Hematopoietic multipotent progenitor cell treated with erythropoietin and hydrocortisone succinate and interleukin-3 and kit ligand, for 4 days (in vitro differentiated cells): ENCODE data around the gene GALNS.
"Not testable (repeated sequence)": the region's sequence is repeated elsewhere in the genome, so short reads cannot be mapped to it uniquely, and the experiment has no call there.

Experiments
- DNase-seq: peaks from one replicate; pipeline ENCODE4 v3.0.0-alpha.2; 2015

The GALNS gene

DNA sequence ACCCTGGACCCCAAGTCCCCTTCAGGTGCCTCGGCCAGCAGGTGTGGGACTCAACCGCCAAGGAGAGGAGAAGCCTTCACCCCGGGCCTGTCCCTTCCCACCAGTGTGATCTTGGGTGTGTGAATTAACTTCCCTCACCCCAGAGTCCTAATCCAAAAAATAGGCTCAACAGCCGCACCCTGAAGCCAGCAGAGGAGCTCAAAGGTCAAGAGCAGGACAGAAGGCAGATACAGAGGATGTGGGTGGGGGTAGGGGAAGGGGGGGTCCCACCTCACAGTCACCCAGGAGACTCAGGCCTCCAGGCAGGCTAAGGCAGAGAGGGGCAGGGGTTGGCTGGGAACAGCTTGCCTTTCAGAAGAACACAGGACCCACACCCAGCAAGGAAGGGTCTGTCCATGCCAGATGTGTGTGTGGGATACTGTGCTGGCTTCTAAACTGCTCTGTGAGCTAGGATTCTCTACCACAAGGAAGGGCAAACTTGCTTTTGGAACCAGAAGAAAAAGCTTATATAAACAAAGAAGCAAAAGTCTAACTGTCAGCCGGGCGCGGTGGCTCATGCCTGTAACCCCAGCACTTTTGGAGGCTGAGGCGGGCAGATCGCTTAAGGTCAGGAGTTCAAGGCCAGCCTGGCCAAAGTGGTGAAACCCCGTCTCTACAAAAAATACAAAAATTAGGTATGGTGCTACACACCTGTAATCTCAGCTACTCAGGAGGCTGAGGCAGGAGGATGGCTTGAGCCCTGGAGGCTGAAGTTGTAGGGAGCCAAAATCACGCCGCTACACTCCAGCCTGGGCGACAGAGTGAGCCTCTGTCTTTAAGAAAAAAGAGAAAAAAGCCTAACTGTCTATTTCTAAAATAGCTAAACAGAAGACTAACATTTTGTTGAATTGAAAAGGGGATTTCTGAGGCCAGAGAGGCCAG, 76.3 kb downstream of the GALNS start:
- DNase-seq: no peak

DNA sequence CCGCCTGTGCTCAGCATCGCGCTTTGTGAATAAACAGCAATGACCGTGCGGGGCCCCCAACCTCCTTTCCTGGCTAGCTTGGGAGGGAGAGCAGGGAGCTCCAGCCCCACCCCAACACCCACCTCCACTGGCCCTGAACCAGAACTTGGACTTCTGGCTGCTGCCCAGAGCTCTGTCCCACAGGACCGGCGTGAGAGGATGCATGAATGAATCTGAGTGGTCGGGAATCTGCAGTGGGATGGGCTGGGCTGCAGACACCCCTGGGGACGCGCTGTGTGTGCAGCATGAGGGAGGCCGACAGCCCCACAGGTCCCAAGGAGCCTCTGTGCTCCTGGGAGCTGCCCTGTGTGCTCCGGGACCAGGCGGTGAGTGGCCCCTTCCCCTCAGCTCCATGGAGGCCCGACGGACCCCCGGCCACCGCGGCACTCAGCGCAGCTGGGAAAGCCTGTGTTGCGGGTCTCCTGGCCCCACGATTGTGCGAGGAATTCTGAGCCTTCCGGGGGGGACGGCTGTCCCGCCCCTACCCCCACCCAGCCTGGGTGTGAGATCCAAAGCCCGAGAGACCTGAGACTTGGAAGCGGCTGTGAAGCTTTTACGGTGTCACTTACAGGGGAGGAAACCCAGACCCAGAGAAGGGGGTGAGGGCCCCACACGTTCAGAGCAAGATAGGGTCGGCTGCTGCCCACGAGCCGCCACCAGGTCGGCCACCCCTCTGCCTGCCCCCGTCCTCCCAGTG, 77.2 kb downstream of the GALNS start:
- DNase-seq: no peak

DNA sequence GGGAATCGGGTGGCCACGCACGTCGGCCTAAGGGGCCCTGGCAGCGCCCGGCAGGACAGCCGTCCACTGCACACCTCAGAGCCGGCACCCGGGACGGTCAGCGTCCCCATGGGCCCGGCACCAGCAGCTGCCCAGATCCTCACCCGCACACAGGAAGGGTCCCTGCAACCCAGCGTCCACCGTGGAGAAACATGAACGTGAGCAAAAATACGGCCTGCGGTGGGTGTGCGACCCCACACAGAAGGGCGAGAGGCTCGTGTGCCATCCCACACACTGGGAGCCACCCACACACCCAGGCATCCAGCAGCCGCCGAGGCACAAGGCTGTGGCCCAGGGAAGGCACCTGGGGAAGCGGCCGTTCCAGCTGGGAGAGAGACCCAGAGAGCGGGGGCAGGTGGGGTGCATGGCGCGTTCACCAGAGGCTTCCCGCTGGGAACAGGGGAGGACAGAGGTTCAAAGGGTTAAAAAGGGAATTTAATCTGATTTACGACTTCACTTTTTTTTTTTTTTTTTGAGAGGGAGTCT, 78.1 kb downstream of the GALNS start:
- DNase-seq: no peak

DNA sequence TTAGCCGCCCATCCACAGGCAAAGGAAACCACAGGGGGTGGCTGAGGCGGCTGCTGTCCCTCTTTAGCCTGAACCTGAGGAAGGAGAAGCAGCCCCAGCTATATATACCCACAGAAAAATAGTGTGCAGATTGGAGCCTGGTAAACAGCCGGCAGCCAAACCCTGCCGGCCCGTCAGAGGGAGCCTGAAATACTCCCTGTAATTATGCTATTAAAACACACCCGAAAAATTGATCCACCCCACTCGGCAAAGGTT, 78.5 kb downstream of the GALNS start:
- peak; percentile 65 for DNase-seq

DNA sequence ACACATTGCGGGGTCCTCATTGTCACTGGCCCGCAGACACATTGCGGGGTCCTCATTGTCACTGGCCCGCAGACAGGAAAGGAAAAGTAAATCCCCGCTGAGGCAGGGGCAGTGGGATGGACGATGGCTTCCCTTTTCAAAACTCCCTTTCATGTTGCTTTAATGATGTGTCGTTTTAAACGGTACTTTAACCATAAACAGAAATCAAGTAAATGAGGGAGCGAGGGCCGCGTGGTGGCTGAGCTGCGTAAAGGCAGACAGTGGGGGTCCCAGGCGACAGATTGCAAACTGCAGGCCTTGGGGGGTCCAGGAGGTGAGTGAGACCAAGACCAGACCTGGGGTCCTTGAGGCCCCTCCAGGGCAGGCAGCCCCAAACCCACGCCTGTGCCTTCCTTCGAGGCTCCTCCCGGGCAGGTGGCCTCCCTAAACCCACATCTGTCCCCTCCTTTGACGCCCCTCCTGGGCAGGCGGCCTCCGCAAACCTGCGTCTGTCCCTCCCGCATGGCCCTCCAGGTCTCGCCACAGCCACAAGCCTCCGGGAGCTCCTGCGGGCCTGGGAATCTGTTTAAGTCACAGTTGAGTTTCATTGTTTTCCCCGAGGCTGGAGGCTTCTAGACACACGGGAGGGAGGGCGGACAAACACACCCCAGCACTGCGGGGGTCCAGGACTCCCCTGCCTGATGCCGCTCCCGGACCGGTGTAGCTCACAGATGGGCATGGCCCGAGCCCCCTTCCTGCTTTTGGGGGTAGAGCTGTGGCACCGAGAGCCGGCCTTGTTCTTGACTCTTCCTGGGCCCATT, 79.1 kb downstream of the GALNS start:
- DNase-seq: no peak

DNA sequence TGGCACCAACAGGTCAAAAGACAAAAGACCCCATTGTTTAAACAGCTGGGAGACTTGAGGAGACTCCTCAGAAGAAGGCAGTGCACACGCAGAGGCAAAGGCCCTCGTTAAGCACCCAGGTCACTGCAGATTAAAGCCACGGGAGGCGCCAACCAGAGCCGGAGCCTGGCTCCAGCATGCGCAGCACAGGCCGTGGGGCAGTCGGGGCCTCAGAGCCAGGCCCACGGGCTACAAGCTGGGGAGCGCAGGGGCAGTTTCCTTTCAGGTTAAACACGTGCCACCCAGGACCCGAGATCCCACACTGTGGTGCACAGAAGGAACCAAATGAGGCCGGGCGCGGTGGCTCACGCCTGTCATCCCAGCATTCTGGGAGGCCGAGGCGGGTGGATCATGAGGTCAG, 80.9 kb downstream of the GALNS start:
- no peak for DNase-seq

DNA sequence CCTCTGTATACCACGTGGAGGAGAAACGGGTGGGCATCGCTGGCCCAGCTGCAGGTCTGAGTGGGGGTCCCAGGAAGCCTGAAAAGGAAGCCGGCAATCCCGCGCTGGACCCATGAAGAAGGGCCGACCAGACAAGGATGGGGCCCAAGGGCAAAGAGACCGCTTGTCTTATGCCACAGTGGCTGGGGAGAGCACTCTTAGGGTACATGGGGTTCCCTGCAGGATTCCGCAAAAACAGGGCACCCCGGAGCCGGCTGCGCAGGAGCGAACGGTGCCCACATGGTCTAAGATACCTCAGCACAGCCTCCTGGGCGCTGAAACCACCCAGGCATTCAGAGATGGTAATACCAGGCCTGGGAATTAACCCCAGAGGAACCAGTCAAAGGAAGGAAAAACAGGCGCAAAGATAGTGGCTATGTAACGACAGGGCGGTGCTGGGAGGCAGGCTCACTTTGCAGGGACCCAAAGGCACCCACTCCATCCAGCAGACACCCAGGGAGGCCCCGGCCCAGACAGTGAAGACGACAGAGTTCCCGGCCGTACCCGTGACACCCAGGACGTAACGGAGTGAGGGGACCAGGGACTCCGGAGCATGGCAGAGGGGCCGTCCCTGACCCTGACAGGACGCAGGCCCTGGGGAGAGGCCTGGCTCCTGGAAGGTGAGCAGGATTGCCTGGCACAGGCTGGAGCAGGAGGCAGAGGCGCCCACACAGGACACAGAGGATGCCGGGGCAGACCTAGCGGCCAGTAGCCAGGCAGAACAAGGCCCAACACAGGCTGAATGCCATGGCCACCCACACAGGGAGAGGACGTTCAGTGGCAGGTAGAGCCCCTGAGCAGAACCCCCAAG, 82.0 kb downstream of the GALNS start:
- no peak for DNase-seq

DNA sequence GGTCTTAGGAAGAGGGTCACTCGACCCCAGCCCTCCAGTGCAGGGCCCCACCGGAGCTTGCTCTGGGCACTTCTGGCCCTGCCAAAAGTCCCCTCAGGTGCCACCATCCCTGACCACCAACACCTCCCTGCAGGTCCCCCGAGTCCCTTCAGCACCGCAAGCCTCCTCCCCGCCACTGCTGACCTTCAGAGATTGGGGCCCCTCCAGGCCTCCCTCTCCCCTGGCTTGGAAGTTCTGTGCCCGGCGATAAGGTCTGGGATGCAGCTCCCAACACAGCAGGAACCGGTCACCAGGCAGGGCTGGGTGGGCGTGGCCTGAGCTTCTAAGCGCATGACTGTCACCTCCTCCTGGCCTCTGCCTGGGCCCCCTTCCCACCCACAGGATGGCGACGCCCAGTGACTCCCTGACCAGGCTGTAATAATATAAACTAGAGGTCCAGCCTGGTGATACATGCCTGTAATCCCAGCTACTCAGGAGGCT, 82.9 kb downstream of the GALNS start:
- DNase-seq: peak; percentile 92

DNA sequence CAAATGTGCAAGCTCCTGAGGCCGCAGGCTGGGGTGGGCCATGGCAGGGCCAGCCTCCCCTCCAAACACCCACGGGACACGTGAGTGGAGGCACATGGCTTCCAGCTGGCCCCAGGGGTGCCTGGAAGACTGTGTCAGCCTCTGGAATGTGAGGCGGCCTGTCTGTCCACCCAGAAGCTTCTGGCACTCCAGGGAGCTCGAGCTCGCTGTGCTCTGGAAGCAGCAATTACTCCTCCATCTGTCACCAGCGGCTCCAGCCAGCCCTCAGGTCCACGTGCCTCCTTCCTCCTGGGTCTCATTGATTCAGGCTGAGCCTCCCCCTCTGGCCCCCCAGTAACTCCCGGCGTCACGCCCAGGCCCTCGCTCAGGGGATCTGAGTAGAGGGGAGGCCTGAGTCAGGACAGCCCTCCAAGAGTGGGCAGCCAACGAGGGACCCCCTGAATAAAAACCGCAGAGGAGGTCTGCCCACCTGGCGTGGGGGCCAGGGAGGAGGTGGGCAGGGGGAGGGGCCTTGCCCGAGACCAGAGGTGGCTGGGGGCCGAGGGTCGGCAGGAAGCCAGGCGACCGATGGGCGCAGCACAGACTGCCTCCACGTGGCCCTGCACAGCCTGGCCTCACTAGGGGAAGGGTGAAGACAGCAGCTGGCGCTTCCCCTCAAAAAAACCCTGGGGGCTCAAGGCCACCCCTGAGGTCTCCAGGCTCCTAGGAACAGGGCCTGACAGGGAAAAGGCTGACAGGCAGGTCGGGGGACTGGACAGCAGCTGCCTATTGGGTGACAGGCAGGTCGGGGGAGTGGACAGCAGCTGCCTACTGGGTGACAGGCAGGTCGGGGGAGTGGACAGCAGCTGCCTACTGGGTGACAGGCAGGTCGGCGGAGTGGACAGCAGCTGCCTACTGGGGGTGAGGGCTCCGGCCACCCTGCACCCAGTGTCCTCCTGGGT, 83.6 kb downstream of the GALNS start:
- peak; percentile 44 for DNase-seq

DNA sequence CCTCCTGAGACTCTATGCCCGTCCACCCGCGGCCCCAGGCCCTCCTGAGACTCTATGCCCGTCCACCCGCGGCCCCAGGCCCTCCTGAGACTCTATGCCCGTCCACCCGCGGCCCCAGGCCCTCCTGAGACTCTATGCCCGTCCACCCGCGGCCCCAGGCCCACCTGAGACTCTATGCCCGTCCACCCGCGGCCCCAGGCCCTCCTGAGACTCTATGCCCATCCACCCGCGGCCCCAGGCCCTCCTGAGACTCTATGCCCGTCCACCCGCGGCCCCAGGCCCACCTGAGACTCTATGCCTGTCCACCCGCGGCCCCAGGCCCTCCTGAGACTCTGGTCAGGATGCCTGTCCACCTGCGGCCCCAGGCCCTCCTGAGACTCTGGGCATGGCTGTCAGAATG, 85.0 kb downstream of the GALNS start:
- DNase-seq: not testable (repeated sequence)

DNA sequence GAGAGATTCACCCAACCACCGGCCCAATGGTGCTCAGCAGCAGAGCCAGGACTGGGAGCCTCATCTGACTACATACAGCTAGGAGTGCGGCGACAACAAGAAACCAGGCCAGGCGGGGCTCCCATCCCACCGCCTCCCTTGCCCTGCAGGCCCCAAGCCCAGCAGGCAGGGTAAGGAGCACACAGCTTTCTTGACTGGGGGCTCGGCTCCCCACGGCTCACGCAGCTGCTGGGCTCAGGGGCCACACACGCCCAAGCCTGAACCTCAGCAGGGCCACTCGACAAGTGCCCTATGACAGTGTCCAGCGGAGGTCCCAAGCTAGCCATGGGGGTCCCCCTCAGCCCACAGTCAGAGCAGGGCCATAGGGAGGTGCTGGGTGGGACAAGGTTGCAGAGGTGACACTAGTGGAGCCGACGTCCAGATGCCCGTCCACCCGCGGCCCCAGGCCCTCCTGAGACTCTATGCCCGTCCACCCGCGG, 85.4 kb downstream of the GALNS start:
- DNase-seq: no peak

DNA sequence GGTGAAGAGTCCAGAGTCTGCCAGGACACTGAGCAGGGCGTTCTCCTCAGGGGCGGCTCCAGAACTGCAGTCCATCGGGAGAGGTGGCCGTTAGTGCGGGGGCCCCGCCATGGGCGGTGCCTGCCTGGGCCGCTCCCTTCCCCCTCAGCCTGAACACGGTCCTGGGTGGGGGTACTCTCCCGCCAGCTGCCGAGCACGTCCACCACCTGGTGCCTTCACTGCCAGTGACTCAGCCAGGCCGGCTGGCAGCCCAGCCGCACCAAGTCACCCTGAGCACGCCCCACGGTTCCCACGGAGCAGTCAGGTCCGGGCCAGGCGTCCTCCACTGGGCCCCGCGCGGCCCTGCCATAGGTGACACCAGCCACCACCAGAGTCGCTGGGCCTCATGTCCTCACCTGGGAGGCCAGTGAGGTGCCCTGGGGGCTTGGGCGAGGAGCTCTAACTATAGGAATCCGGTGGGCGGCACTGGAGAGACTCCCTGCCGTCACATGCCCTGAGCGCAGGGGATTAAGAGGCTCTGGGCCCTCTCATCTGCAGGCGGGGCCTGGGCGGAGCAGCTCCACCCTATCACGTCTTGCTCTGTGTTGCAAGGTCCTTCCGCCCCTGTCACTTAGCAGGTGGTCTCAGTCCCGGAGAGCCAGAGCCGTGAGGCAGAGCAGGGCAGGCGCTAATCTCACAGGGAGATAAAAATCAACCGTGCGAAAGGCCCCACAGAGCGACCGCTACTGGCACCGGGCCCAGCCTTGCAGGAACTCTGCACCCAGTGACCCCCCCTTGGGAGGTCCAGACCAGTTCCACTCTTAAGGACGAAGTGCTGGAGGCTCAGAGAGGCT, 86.1 kb downstream of the GALNS start:
- peak; percentile 97 for DNase-seq

DNA sequence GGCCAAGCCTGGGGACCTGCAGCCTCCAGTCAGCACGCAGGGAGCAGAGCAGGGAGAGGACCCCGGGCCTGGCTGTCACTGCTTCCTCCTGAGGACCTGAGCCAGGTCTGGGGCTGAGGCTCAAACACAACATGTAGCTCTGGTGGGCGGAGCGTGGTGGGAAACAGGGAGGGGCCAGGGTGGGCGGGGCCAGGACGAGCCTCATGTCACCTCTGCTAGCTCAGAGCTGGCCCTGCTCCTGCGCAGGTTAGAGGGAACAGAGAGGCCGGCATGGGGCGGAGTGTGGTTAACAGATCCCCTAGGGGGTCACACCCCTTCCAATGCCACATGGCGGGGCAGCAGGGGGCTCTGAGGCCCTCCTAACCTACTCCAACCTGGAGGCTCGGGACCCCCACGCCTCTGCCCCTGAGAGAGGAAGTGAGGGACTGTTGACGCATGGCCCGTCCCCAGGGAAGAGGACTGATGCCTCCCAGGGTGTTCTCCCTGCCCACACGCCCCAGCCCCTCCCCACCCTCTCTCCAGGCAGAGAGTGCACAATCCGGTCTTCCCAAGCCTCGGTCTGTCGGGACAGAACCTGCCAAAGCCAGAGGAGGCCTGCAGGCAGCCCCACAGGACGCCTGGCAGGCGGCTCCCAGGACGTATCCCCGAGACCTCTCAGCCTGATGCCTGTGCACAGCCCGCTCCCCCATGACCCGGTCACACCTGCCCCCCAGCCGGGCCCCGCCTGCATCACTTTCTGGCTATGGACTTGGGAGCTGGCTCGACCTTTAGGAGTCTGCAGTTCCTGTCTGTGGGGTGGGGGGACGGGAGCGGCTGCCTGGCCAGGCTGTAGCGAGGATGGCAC, 86.9 kb downstream of the GALNS start:
- DNase-seq: peak; percentile 86

DNA sequence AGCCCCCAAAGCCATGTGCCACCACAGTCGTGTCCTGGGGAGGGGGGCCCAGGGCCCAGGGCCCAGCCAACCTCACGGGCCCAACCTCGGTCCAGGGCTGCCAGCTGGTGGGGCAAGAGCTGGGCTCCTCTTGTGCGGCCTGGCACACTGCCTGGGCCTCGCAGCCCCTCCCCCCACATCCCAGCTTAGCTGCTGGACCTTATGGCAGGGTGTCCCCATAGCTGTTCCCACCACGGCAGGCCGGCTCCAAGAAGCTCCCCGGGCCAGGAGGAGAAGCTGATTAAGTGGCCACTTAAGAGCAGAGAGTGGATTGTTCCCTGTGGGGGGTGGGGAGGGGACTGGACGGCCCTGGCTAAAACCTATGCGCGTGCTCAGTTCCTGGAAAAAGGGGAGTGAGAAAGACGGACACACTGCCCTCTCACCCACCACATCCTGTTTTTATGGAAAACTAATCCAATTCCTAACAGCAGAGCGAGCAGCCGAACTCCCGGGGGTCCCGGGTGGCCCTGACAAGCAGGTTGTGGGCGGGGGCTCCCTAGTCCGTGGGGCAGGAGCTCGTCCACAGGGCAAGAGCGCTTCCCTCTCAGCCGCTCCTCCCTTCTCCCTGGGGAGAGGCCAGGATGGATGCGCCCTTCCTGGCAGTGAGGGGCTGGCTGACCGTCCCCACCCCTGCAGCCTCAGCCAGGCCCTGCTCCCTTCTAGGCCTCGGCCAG, 88.5 kb downstream of the GALNS start:
- DNase-seq: no peak

DNA sequence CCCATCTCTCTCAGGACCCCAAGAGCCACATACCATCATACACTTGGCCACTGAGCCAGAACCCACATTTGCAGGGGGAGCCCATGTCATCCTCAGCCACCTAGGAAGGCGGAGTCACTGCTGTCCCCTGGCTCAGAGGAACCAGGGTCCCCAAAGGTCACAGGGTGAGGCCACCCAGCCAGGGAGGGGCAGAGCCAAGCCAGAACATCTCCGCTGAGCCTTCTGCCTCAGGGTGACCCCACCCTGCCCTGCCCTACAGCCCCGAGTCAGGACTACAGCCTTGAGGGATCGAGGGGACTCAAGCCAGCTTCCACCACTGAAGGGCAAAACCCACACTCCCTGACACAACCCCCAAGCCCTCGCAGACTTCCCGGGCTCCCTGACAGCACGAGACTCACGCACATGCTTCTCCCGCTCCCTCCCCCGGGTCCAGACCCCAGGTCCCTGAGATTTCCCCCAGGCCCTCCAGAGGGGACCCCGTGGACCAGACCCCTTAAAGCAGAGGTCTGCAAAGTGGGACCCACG, 89.1 kb downstream of the GALNS start:
- DNase-seq: peak; percentile 39

DNA sequence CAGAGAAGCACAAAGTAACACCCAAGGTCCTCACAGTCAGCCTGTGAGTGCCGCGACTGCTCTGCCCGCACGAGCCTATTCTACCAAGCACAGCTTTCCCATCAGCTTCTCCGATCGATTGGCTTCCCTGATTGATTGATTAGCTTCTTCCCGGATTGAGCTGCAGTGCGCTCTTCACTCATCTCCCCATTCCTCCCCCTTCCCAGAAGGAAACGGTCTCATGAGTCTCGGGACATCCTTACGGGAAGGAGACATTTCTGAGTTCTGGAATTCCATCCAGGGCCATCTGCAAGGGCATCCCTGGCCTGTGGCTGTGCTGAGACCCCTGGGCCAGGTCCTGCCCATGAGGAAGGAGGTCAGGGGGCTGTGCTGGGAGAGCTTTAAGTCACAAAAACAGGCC, 89.8 kb downstream of the GALNS start:
- no peak for DNase-seq

DNA sequence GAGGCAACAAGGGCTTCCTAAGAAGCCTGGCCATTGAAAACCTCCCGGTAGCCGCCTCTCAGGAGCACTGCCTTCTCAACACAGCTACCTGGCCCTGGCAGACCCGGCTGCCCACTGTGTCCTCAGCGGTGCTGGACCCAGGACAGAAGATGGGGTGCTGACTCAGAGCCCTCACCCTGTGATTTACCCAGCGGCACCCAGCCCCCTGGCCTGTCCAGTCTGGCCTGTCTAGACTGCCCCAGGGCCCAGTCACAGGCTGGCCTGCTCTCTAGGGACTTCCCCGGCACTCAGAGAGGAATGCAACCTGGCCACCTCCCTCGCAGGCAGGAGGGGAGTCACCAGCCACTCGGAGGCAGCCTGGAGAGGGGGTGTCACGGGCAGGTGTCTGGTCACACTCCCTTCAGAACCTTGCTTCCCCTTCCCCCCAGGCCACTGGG, 91.8 kb downstream of the GALNS start:
- no peak for DNase-seq

DNA sequence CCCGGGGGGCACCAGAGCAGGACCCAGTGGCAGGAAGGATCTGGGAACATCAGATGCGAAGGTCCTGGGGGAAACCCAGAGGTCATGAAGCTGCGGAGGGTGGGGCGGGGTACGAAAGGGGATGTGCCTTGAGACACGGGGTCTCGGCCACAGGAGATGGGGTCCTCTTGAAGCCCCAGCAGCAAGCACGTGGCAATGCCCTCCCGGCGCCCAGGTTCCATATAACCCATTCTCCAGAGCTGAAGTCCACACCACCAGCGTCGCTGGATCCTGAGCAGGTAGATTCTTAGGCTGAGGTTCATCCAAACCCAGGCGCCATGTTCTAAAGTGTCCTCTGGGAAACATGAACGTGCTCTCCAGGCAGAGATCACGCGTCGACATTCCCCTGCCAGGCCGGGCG, 92.7 kb downstream of the GALNS start:
- no peak for DNase-seq
